ENCODE results near the gene PPP1R3F.

DNA sequence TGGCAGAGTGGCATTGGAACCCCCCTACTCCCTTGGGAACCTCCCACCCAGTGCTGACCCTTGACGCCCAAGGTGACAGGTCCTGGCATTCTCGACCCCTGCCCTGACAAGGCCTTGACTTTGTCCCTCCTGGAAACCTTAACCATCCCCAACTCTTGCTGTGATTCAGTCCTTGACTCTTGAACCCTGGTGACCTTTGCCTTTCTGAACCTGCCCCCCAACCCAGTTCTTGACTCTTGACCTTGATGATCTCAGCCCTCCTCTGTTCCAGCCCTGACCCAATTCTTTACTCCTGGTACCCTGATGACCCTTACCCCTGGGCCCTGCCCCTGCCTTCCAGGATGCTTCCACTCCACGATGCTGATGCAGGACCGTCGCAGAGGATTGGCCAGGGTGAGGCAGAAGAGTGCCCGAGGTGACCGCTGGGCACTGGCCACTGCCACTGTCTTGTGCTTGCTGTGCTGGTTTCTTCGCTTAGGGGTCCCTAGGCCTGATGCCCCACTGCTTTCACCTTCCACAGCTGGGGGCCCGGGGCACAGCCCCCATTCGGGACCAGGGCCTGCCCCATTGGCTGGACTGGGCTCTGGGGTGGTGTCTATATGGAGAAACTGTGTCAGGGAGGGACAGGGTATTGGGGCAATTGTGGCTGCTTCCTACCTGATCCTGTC, 38.1 kb upstream of the PPP1R3F start:
- TF ChIP-seq CSDC2 (CRISPR knock-in tag; IDR thresholded peaks at IDR 0.05) (no peak), ARNTL (CRISPR knock-in tag; IDR thresholded peaks at IDR 0.05; ENCODE audit: borderline replicate concordance, low read depth) (no peak), ZC3H10 (CRISPR knock-in tag; IDR thresholded peaks at IDR 0.05) (no peak), BACH2 (CRISPR knock-in tag; IDR thresholded peaks at IDR 0.05; ENCODE audit: borderline replicate concordance) (no peak), ZFP30 (CRISPR knock-in tag; IDR thresholded peaks at IDR 0.05) (no peak), RARB (CRISPR knock-in tag; IDR thresholded peaks at IDR 0.05) (no peak), PPARA (CRISPR knock-in tag; IDR thresholded peaks at IDR 0.05; ENCODE audit: borderline replicate concordance) (no peak), ESRRG (CRISPR knock-in tag; IDR thresholded peaks at IDR 0.05) (no peak), OSR1 (CRISPR knock-in tag; IDR thresholded peaks at IDR 0.05) (no peak), ZNF70 (CRISPR knock-in tag; IDR thresholded peaks at IDR 0.05) (no peak), TCF4 (CRISPR knock-in tag; IDR thresholded peaks at IDR 0.05; ENCODE audit: borderline replicate concordance) (no peak), ZNF8 (CRISPR knock-in tag; IDR thresholded peaks at IDR 0.05) (no peak)
- TF ChIP-seq, protein P1, sequence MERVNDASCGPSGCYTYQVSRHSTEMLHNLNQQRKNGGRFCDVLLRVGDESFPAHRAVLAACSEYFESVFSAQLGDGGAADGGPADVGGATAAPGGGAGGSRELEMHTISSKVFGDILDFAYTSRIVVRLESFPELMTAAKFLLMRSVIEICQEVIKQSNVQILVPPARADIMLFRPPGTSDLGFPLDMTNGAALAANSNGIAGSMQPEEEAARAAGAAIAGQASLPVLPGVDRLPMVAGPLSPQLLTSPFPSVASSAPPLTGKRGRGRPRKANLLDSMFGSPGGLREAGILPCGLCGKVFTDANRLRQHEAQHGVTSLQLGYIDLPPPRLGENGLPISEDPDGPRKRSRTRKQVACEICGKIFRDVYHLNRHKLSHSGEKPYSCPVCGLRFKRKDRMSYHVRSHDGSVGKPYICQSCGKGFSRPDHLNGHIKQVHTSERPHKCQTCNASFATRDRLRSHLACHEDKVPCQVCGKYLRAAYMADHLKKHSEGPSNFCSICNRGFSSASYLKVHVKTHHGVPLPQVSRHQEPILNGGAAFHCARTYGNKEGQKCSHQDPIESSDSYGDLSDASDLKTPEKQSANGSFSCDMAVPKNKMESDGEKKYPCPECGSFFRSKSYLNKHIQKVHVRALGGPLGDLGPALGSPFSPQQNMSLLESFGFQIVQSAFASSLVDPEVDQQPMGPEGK (CRISPR knock-in tag; IDR thresholded peaks at IDR 0.05; ENCODE audit: borderline replicate concordance): no peak
- TF ChIP-seq, protein P2, sequence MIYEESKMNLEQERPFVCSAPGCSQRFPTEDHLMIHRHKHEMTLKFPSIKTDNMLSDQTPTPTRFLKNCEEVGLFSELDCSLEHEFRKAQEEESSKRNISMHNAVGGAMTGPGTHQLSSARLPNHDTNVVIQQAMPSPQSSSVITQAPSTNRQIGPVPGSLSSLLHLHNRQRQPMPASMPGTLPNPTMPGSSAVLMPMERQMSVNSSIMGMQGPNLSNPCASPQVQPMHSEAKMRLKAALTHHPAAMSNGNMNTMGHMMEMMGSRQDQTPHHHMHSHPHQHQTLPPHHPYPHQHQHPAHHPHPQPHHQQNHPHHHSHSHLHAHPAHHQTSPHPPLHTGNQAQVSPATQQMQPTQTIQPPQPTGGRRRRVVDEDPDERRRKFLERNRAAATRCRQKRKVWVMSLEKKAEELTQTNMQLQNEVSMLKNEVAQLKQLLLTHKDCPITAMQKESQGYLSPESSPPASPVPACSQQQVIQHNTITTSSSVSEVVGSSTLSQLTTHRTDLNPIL (CRISPR knock-in tag; IDR thresholded peaks at IDR 0.05; ENCODE audit: low read depth): no peak

Data from SK-N-SH treated with all-trans-retinoic acid at 6 μM for 48 hours (cell line).